ENCODE data around the gene LHFPL3. TPM values are rescaled to one million over a fixed set of nuclear protein-coding genes. Genes with fewer than 3 reads are reported as not detected.
A peak's percentile ranks its signal among the peaks of the same experiment; 100 is the strongest.

LHFPL3 gene
- total RNA-seq, 1 donor from 2014 or later: not detected

DNA sequence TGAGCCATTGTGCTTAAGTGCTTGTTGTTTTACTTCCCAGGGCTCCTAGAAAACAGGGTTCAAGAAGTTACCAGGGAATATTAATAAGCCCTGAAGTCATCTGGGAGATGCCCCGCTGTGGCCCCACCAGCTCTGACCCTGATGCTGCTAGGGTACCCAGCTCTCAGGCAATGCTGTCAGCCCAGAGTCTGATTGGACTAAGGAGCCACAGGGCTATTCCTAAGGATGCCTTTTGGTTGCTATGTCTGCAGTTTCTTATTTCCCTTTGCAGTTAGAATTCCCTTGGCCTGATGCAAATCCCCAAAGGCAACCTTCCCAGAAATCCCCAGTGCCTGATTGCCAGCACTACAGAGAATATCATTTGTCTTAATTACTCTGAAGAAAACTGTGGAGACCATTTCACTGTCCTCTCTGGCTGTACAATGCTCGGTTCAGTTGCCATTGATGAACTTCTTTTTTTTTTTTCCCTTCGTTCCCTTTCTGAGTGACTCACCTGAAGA is 448.9 kb downstream of the LHFPL3 start:
- DNase-seq (ENCODE audit: low read depth): no peak
- TF ChIP-seq, protein P1, sequence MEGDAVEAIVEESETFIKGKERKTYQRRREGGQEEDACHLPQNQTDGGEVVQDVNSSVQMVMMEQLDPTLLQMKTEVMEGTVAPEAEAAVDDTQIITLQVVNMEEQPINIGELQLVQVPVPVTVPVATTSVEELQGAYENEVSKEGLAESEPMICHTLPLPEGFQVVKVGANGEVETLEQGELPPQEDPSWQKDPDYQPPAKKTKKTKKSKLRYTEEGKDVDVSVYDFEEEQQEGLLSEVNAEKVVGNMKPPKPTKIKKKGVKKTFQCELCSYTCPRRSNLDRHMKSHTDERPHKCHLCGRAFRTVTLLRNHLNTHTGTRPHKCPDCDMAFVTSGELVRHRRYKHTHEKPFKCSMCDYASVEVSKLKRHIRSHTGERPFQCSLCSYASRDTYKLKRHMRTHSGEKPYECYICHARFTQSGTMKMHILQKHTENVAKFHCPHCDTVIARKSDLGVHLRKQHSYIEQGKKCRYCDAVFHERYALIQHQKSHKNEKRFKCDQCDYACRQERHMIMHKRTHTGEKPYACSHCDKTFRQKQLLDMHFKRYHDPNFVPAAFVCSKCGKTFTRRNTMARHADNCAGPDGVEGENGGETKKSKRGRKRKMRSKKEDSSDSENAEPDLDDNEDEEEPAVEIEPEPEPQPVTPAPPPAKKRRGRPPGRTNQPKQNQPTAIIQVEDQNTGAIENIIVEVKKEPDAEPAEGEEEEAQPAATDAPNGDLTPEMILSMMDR (conservative IDR thresholded peaks at IDR 0.05; ENCODE audit: low read depth, low read length): no peak
- H3K4me3 ChIP-seq (ENCODE audit: low read depth, low read length): no peak overlapping the region

DNA sequence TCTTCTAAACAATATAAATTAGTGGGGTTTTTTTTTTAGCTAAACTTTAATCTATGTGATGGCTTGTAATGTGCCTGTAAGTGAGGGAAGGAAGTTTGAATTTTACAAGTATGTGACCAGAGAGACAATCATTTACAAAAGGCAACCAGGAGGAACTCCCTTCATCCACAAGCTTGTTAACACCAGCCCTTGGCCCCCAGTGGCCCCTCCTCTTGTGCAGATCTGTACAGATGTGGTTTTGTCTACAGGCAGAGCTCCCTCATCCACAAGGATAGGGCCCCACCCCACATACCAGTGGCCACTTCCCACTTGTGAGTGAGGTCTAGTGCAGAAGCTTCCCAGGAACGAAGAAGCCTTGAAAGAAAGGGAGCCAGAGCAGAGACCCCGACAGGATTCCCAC is 451.5 kb downstream of the LHFPL3 start:
- TF ChIP-seq, protein P1 (conservative IDR thresholded peaks at IDR 0.05; ENCODE audit: low read depth, low read length): no peak
- no peak for DNase-seq (ENCODE audit: low read depth)
- H3K4me3 ChIP-seq (ENCODE audit: low read depth, low read length): no peak overlapping the region

DNA sequence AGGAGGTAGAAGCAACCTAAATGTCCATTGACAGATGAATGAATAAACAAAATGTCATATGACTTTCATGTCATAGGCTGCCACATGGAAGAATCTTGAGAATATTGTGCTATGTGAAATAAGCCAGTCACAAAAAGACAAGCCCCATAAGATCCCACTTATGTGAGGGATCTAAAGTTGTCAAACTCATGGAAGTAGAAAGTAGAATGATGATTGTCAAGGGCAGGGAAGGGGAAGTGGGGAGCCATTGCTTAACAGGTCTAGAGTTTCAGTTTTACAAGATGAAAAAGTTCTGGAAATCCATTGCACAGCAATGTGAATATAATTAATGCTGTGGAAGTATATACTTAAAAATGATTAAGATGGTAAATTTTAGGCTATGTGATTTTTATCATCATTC is 456.3 kb downstream of the LHFPL3 start:
- TF ChIP-seq, protein P1 (conservative IDR thresholded peaks at IDR 0.05; ENCODE audit: low read depth, low read length): no peak
- H3K4me3 ChIP-seq (ENCODE audit: low read depth, low read length): no peak overlapping the region
- DNase-seq (ENCODE audit: low read depth): no peak

DNA sequence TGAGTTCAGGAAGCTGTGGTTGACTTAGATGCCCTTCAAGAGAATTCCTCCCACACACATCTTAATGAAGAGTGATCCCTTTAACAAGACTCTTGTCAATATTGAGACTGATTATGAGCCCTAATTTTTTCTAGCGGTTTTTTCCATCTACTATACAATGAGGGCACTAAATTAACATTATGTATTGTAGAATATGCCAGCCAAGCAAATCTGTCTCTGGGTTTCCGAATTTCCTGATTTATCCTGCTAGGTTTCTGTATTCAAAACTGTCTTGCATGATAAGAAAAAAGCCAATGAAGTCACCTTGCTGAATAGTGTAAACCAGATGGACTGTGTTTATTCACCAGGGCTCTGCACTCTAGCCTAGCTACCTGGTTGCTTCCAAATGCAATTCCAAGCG is 461.4 kb downstream of the LHFPL3 start:
- DNase-seq (ENCODE audit: low read depth): no peak
- TF ChIP-seq, protein P1 (conservative IDR thresholded peaks at IDR 0.05; ENCODE audit: low read depth, low read length): no peak
- no peak overlapping the region for H3K4me3 ChIP-seq (ENCODE audit: low read depth, low read length)

DNA sequence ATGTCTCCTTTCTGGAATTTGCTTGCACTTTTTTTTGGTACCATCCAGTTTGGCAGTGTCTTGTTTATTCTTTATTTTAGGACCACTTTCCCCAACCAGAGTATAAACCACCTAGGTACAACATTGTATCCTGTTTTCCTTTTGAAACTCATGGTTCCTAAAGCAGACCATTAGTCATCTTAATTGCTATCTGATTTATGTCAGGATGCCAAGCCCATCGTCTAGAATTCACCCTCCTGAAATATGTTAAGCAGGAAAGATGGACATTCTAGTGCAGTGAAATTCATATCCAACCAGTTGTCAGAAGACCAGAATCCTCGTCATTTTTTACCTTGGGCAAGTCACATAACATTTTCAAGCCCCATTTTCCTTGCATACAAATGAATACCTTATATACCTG is 462.0 kb downstream of the LHFPL3 start:
- no peak overlapping the region for H3K4me3 ChIP-seq (ENCODE audit: low read depth, low read length)
- DNase-seq (ENCODE audit: low read depth): no peak
- TF ChIP-seq, protein P1 (conservative IDR thresholded peaks at IDR 0.05; ENCODE audit: low read depth, low read length): no peak

DNA sequence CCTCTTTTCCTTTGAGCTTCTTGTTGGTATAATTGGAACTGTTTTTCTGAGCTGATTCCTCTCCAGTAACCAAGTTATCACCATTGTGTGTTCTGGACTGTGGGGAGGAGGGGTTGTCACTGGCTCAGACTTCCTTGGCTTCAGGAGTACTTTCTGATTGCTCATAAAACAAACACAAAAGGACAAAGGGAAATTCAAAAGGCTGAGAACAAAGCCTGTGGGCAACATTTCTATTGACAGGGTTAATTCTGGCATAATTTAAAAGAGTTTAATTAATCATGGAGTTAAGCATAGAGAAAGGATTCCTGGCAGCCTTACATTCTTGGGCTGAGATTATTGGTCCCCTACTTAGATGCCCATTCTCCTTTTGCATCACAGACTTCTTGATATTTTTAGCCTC is 462.7 kb downstream of the LHFPL3 start:
- no peak overlapping the region for H3K4me3 ChIP-seq (ENCODE audit: low read depth, low read length)
- TF ChIP-seq, protein P1 (conservative IDR thresholded peaks at IDR 0.05; ENCODE audit: low read depth, low read length): no peak
- peak; percentile 31 for DNase-seq (ENCODE audit: low read depth)

DNA sequence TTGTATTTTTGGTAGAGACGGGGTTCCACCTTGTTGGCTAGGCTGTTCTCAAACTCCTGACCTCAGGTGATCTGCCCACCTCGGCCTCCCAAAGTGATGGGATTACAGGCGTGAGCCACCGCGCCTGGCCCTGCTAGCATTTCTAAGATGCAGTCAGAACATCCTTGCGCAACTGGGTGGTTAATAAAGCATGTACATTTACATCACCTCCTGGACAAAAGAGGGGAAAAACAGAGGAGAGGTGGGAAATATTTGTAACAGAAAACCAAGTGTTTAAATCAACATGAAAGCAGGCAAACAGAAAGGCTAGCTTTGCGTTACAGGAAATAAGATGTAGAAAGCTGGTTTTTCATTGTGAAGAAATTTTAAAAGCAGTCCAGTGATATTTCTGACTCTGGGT is 464.7 kb downstream of the LHFPL3 start:
- TF ChIP-seq, protein P1 (conservative IDR thresholded peaks at IDR 0.05; ENCODE audit: low read depth, low read length): no peak
- DNase-seq (ENCODE audit: low read depth): no peak
- H3K4me3 ChIP-seq (ENCODE audit: low read depth, low read length): no peak overlapping the region

All from epithelial cell of proximal tubule (primary cell).